IMR-90 (cell line): ENCODE measurements around the gene SPPL2A.

ENCODE experiments used
- BHLHE40 ChIP-seq: fragments of 150-350 bp; IDR thresholded peaks from 2 replicates; pipeline ENCODE4 v1.6.1; 2016; ENCODE audit warnings: mild to moderate bottlenecking, low read depth, low read length
- CEBPB ChIP-seq: IDR thresholded peaks from 2 replicates; pipeline ENCODE4 v1.6.1; 2012; ENCODE audit warnings: low read depth, low read length, improper control_type of control experiment
- CTCF ChIP-seq: conservative IDR thresholded peaks from 2 replicates; pipeline ENCODE4 v1.5.1; 2012; ENCODE audit warnings: mild to moderate bottlenecking, low read depth, low read length, improper control_type of control experiment
- ELK1 ChIP-seq: fragments of 150-350 bp; IDR thresholded peaks from 2 replicates; pipeline ENCODE4 v1.6.1; 2016; ENCODE audit warnings: low read depth, mild to moderate bottlenecking, low read length, moderate library complexity, borderline replicate concordance
- MAZ ChIP-seq: IDR thresholded peaks from 2 replicates; pipeline ENCODE4 v1.6.1; 2012; ENCODE audit warnings: low read depth, mild to moderate bottlenecking, low read length, improper control_type of control experiment, moderate library complexity, borderline replicate concordance
- MXI1 ChIP-seq: IDR thresholded peaks from 2 replicates; pipeline ENCODE4 v1.6.1; 2012; ENCODE audit warnings: low read depth, mild to moderate bottlenecking, low read length, moderate library complexity, borderline replicate concordance
- POLR2A ChIP-seq: IDR thresholded peaks from 2 replicates; pipeline ENCODE4 v1.6.1; 2012; ENCODE audit warnings: mild to moderate bottlenecking, low read depth, low read length
- RAD21 ChIP-seq: IDR thresholded peaks from 2 replicates; pipeline ENCODE4 v1.6.1; 2012; ENCODE audit warnings: low read length, improper control_type of control experiment
- RCOR1 ChIP-seq: IDR thresholded peaks from 2 replicates; pipeline ENCODE4 v1.6.1; 2012; ENCODE audit warnings: mild to moderate bottlenecking, low read length, improper control_type of control experiment; ENCODE audit not compliant: insufficient replicate concordance
- RFX5 ChIP-seq: IDR thresholded peaks from 2 replicates; pipeline ENCODE4 v1.8.0; 2012; ENCODE audit warnings: low read depth, mild to moderate bottlenecking, low read length, moderate library complexity
- SMC3 ChIP-seq: fragments of 150-350 bp; IDR thresholded peaks from 2 replicates; pipeline ENCODE4 v1.6.1; 2016; ENCODE audit warnings: low read depth, mild to moderate bottlenecking, antibody characterized with exemption, low read length, moderate library complexity
- TF ChIP-seq, protein P1 (sequence below): fragments of 150-350 bp; IDR thresholded peaks from 2 replicates; pipeline ENCODE4 v1.6.1; 2017; ENCODE audit warnings: mild to moderate bottlenecking, antibody characterized with exemption, low read length, low read depth

- TF ChIP-seq CTCF, result no peak
- TF ChIP-seq CEBPB, result no peak
- no peak for TF ChIP-seq SMC3
- TF ChIP-seq POLR2A, result no peak
- TF ChIP-seq RCOR1, result no peak
- TF ChIP-seq RAD21, result no peak
- no peak for TF ChIP-seq RFX5
- TF ChIP-seq MXI1, result no peak
- TF ChIP-seq MAZ, result no peak
- no peak for TF ChIP-seq BHLHE40
- TF ChIP-seq, protein P1, sequence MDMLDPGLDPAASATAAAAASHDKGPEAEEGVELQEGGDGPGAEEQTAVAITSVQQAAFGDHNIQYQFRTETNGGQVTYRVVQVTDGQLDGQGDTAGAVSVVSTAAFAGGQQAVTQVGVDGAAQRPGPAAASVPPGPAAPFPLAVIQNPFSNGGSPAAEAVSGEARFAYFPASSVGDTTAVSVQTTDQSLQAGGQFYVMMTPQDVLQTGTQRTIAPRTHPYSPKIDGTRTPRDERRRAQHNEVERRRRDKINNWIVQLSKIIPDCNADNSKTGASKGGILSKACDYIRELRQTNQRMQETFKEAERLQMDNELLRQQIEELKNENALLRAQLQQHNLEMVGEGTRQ, result no peak
- TF ChIP-seq ELK1, result no peak
Measured at GRCh38 chr15:50803479-50804180, 38.1 kb upstream of the SPPL2A start.
